Fibroblast of villous mesenchyme (primary cell): ENCODE data around the gene GARIN6. TPM values are rescaled to one million over a fixed set of nuclear protein-coding genes. Genes with fewer than 3 reads are reported as not detected.
"Not testable (repeated sequence)": the region's sequence is repeated elsewhere in the genome, so short reads cannot be mapped to it uniquely, and the experiment has no call there.

ENCODE experiments used
- DNase-seq: peaks from one replicate; pipeline ENCODE4 v3.0.0-alpha.2; 2010; ENCODE audit warnings: low read depth
- H3K4me3 ChIP-seq: 2 replicates; pipeline ENCODE4 v1.5.1; 2011; ENCODE audit warnings: low read depth, mild to moderate bottlenecking, low read length
- CTCF ChIP-seq: IDR thresholded peaks from 2 replicates; pipeline ENCODE4 v1.5.1; 2012; ENCODE audit warnings: low read depth, mild to moderate bottlenecking, low read length; ENCODE audit not compliant: insufficient read depth
- total RNA-seq: library from RNA; depleted of rRNA; stranded (reverse); fragments of >200 nt; gene quantifications from 2 replicates; pipeline ENCODE4 v1.2.3, GENCODE V29; 2012

The GARIN6 gene
- total RNA-seq, 1 donor: not detected

GRCh38 chr12:99619389-99620158 lies 28.0 kb upstream of the GARIN6 start:
- TF ChIP-seq CTCF: peak; percentile 47
- no peak overlapping the region for H3K4me3 ChIP-seq
- DNase-seq: peak; percentile 11

- no peak overlapping the region for H3K4me3 ChIP-seq
- no peak for TF ChIP-seq CTCF
- no peak for DNase-seq
Observed at GRCh38 chr12:99620159-99620479, 27.4 kb upstream of the GARIN6 start.

- DNase-seq, H3K4me3 ChIP-seq: not testable (repeated sequence)
Observed at GRCh38 chr12:99624591-99624990, 23.0 kb upstream of the GARIN6 start.

GRCh38 chr12:99627459-99627858 lies 20.1 kb upstream of the GARIN6 start:
- no peak for TF ChIP-seq CTCF
- no peak overlapping the region for H3K4me3 ChIP-seq
- DNase-seq: no peak

GRCh38 chr12:99644629-99645028 lies 2.9 kb upstream of the GARIN6 start:
- no peak overlapping the region for H3K4me3 ChIP-seq
- no peak for DNase-seq
- TF ChIP-seq CTCF: no peak

- TF ChIP-seq CTCF: no peak
- no peak overlapping the region for H3K4me3 ChIP-seq
- DNase-seq: no peak
Observed at GRCh38 chr12:99648183-99648582, 630 bp downstream of the GARIN6 start.

GRCh38 chr12:99649551-99649950 lies 2.0 kb downstream of the GARIN6 start:
- no peak overlapping the region for H3K4me3 ChIP-seq
- no peak for TF ChIP-seq CTCF
- DNase-seq: no peak
